Activated T-helper 1 cell treated with anti-CD3 and anti-CD28 coated beads, Interleukin-2, amount 50 U/mL, for 16 hours (primary cell): ENCODE data around the gene IFIT5.
"Not testable (repeated sequence)": the region's sequence is repeated elsewhere in the genome, so short reads cannot be mapped to it uniquely, and the experiment has no call there.

Source experiments
- DNase-seq, 2 donors: peaks; one replicate each; pipeline ENCODE4 v3.0.0-alpha.2; 2020; ENCODE audit warnings: low read depth in 1 of 2, low spot score in 1 of 2

The IFIT5 gene

GRCh38 chr10:89426230-89426868 lies 12.0 kb downstream of the IFIT5 start:
- no peak for DNase-seq

DNA sequence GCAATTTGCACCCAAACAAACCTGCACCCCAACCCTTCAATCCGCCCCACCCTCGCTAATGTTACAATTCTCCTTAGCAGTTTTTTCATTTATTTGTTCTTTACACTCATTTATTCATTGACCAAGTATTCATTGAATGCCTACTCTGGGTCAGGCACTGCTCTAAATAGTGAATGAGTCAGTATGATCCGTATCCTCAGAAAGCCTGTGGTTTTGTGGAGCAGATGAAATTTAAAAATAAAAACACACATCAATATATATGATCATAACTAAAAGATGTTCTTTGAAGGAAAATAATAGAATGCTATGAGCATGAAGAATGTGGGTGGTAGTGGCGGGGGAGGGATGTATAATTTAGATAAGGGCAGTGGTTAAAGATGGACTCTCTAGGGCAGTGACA lies 13.3 kb downstream of the IFIT5 start:
- DNase-seq, result no peak

DNA sequence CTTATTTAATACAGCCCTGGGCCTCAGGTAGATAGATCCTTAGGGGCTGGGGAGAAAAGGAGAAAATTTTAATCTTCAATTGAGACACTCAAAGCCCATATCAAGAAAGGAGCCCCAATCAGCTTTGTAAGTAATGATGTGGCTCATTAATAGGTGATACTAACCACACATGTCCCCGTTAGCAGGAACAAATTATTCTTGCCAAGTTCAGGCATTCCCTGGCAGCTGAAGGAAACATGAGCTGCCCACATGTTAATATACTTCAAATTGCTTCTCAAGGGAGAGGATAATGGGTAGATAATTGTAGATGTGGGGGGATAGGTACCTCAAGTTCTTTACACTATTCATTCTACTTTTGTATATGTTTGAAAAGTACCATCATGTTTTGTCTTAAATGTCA lies 14.5 kb downstream of the IFIT5 start:
- no peak for DNase-seq

GRCh38 chr10:89431977-89432376 lies 17.6 kb downstream of the IFIT5 start:
- DNase-seq, result no peak

DNA sequence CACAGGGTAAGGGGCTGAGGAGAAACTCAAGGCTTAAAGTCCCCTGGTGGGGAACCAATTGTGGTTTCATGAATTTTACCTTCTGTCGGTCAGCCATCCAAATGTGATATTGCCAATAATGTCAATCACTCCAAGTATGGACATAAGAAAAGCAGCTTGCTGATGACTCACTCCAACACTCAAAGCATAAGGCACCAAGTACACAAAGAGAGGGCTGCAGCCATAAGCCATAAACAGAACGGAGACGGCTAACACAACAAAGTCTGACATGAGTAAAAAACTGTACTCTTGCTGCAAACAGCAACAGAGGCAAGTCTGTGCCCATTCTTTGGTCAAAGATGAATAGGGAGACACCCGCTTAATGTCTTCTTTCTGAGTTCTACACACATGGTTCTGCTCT lies 24.2 kb downstream of the IFIT5 start:
- DNase-seq, result no peak

DNA sequence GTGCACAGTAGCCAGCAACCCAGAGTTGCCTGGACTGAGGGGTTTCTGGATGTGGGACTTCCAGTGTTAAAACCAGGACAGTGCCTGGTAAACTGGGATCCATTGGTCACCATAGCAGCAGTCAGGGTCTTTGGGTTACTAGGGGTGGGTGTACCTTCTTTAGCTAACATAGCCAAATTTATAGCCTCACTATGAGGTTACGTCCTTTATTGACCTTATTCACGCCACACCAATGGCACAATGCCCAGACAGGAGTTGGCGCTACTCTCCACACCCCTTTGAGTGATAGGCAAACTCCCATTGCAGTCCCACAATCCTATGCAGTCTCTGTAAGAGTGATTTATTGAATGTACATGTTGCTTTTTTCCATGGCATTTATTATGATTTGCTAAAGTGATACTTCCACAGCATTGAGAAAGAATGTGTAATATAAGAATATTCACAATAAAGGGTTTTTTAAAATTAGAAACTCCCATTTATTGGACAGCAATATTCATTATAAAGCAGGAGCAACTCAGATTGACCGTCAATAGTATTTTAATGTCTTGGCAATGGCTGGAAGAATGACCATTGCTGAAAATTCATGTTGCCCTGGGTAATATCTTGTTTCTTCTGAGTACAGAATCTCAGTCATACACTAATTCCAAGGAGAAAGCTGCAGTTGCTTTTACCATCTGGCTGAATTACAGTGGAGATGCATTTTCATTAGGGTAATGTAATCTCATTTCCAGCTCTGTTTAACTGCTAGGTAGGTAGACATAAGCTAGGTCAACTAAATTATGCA lies 26.1 kb downstream of the IFIT5 start:
- DNase-seq, result no peak

- no peak for DNase-seq
These were observed 27.9 kb downstream of the IFIT5 start for GRCh38 chr10:89442289-89442688.

GRCh38 chr10:89444819-89445218 lies 30.5 kb downstream of the IFIT5 start:
- not testable (repeated sequence) for DNase-seq

DNA sequence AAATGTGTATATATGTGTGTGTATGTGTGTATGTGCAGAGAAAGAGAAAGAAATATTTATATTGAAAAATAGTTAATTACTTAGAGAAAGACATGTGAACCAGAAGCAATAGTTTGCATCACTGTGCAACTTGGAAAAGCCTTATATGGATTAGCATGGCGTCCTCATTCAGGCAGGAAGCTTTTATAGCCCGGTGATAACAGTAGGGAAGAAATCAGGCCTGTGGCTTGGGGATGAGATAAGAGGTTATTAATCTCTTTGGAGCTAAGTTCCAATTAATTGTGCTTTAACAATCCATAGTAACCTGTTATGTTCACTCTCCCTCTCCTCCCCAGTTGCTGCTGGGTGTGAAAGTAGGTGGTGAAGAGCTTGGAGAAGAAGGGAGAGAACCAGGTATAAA lies 36.5 kb downstream of the IFIT5 start:
- no peak for DNase-seq

- DNase-seq, result no peak
These were observed 37.8 kb downstream of the IFIT5 start for GRCh38 chr10:89452193-89452592.

DNA sequence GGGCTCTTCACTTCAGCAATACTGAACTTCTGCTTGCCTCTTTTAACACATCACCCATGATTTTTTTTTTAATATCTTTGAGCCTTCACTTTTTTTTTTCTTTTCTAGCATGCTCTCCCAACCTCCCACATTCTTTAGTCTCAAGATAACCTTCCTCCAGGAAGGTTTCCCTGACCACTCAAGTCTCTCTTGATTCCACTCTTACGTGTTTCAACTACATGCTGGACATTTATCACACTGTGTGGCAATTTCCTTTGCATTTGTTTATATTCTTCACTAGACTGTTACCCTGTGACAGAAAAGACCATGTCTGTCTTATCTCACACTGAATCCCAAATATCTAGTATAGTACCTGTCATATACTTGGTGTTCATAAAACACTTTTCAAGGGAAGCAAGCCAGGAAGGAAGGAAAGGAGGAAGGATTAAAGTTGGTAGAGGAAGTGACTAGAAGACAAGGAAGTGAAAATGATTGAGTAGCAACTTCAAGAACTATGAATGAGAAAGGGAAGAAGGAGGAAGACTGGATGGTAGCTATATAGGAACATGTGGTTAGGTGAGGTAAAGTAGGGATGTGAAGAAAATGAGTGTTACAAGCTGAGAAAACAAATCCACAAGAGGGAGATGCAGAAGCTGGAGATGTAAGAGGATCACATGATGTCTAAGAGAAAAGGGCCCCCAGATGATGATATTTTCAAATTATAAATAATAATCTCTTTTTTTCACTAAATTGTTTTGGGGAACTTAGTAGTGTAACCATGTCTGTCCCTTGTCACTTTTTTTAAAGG lies 40.4 kb downstream of the IFIT5 start:
- no peak for DNase-seq

DNA sequence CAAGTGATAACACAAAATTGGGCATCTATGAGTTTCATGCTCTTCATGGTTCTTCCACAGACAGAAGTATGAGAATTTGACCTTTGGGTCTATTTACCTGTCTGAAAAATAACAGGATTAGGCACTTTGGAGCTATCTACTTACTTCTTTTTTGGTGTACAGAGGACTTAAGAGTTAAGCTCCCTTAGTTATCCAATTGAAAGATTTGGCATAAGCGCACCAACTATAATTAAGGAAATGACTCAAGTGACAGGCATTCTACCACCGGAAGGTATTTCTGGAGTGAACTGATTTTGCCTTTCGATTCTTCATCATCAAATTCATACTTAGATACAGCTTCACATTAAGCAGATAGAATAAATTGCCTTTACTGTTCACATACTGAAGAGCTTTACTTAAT lies 43.9 kb downstream of the IFIT5 start:
- no peak for DNase-seq

- DNase-seq, result no peak
These were observed 44.4 kb downstream of the IFIT5 start for GRCh38 chr10:89458784-89459183.

DNA sequence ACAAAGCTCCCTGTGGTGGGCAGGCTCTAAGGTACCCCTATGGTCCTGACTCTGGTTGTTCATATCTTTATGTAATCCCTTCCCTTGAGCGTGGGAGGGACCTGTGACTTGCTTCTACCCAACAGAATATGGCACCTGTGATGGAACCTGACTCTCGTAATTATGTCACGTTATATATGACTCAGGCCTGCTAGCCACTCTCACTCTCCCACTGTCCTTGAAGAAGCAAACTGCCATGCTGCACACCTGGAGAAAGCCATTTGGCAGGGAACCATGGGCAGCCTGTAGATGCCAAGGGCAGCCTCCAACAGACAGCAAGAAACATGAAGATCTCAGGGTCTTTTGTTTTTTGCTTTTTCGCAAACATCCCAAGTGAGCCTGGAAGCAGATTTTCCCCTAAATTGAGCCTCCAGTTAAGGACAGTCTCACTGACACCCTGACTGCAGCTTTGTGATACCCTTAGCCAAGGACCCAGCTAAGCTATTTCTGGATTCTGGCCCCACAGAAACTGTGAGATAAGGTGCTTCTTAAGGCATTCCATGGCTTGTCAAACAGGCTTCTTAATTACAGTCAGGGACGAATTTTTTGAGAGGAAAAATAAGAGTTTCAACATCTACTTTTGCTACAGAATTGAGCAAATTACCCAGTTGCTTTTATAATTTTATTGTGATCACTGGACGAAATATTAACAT lies 49.6 kb downstream of the IFIT5 start:
- no peak for DNase-seq

GRCh38 chr10:89465196-89465595 lies 50.8 kb downstream of the IFIT5 start:
- no peak for DNase-seq

- no peak for DNase-seq
These were observed 52.2 kb downstream of the IFIT5 start for GRCh38 chr10:89466599-89467035.

GRCh38 chr10:89468191-89468965 lies 54.0 kb downstream of the IFIT5 start:
- no peak for DNase-seq

- no peak for DNase-seq
These were observed 55.1 kb downstream of the IFIT5 start for GRCh38 chr10:89469517-89469916.
